NOMO-1 treated with dmso at 0.1 percent for 144 hours (cell line): ENCODE results near the gene PAX1.

ENCODE experiments used
- DNase-seq: peaks from one replicate; lab custom pipeline; 2025; ENCODE audit not compliant: unreplicated experiment; lab: John Stamatoyannopoulos, UW

Gene PAX1

DNA sequence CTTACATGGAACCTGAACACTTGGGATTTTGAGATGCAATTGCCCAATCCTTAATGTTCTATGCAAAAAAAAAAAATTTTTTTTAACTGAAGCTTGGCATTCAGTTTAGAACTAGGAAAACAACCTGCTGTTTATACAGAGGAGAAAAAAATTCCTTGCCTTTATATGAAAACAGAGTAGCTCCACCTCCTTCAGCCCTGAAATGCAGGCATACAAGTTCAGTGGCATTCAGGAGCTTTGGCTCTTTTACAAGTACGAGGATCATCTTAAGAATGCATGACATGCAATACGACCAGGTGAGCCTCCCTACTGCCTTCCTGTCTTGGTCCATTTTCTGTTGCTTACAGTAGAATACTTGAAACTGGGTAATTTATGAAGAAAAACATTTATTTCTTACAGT is 20.4 kb downstream of the PAX1 start:
- no peak for DNase-seq

DNA sequence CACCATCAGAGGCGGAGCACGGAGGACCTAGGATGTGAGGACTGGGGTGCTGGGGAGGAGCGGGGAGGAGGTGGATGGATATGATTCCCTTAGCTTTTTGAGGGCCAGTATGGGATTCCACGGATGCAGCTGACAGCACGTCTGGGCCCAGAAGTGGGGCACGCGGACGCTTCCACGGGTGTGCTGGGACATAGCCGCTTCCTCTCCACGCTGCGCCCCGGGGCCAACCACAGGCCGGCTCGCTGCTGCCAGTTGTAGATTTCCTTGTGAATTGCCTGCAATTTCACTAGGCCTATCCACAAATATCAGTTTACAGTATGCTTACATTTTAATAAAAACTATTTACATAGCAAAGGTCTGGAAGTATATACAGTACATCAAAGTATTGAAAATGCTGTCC is 23.9 kb downstream of the PAX1 start:
- DNase-seq, result no peak

GRCh38 chr20:21739161-21739560 is 33.7 kb downstream of the PAX1 start:
- DNase-seq, result no peak

DNA sequence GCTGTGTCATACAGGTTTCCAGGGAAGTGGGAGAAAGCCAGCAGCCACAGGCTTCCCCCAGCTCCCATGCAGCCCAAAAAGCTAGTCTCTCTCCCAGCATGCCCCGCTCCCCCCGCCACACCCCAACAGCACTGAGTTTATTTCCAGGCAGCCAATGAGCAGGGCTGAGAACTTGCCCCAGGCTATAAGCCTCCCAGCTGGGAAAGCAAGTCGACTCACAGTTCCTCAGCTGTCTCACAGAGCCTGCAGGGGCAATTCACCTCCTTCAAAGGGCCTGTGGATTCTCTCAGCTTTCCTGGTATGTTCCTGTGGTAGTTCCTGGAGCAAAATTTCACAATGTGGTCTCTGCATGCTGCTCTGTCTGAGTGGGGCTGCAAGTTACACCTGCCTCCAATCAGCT is 34.2 kb downstream of the PAX1 start:
- DNase-seq, result no peak

- DNase-seq, result no peak
Observed at GRCh38 chr20:21741266-21741665, 35.8 kb downstream of the PAX1 start.

DNA sequence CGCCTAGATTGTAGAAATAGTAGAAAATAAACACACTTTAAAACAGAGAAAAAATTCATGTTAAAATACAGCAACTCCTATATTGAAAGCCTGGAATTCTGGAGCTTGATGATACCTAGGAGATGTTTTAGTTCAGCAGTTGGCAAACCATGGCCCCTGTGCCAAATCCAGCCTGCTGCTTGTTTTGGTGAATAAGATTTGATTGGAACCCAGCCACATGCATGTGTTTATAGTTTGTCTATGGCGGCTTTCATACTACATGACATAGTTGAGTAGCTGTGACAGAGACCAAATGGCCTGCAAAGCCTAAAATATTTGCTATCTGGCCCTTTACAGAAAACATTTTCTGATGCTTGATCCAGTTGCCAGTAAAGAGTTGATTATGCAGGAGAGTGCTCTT is 57.2 kb downstream of the PAX1 start:
- DNase-seq, result no peak

GRCh38 chr20:21767200-21767738 is 61.8 kb downstream of the PAX1 start:
- no peak for DNase-seq

DNA sequence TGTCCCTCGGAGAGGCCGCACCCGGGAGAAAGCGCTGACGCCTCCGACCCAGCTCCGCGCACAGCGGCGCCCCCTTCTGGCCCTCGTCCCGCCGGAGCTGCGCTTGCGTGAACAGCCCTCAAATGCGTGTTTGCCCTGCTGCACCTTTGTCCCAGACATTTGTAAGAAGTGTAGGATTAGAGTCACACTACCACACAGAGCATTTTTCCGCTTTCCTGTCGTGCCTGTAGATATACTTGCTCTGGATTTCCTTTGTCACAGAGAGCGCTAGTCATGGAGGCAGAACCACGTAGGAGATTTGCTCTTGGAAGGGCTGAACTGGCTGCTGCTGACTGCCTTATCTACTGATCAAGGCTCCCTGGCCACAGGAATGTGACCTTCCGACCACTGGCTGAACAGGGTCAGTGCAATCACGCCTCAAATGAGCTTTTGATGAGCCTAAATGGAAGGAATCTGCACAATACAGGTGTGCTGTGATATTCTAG is 62.3 kb downstream of the PAX1 start:
- no peak for DNase-seq
